GM12878 (cell line): Measurements from ENCODE around the gene KCNE4. TPM values are rescaled to one million over a fixed set of nuclear protein-coding genes. Genes with fewer than 3 reads are reported as not detected.

Source experiments
- ATAC-seq: fragments of 200-7000 bp; cut with Tn5 transposase; 3 replicates; pipeline ENCODE4 v1.9.1; 2020; ENCODE audit warnings: mild to moderate bottlenecking, moderate library complexity
- BruUV-seq: library from RNA; stranded (reverse); fragments of 400-500 nt; replicated peaks from 2 replicates; lab custom pipeline; 2021; lab: Mats Ljungman, UMichigan
- CTCF ChIA-PET: fragments of 300-600 bp; sonication (Branson Sonifier 250); formaldehyde crosslinking; extraction: SDS; loops from one replicate; lab custom pipeline; 2021; ENCODE audit warnings: inconsistent platforms; lab: Yijun Ruan, JAX
- POLR2A ChIA-PET: fragments of 350-600 bp; formaldehyde crosslinking; extraction: SDS; loops from one replicate; lab custom pipeline; 2021; ENCODE audit warnings: inconsistent platforms; lab: Charles Lee
- RAD21 ChIA-PET: fragments of 300-600 bp; sonication (Branson Sonifier 250); formaldehyde crosslinking; loops from one replicate; lab custom pipeline; 2023; ENCODE audit warnings: antibody characterized with exemption; ENCODE audit not compliant: unreplicated experiment; lab: Charles Lee
- SMC1A ChIA-PET: fragments of 300-600 bp; sonication (Branson Sonifier 250); formaldehyde crosslinking; loops from one replicate; lab custom pipeline; 2023; ENCODE audit not compliant: unreplicated experiment, uncharacterized antibody; lab: Charles Lee
- DNase-seq: peaks from one replicate; pipeline ENCODE4 v3.0.0-alpha.2; 2011; ENCODE audit warnings: low read depth, low spot score
- FAIRE-seq: peaks from 3 replicates; lab custom pipeline; 2011; peaks lifted over from hg19 to GRCh38; lab: Jason Lieb, UNC
- H2AFZ ChIP-seq: 2 replicates; pipeline ENCODE4 v1.6.0; 2011; ENCODE audit warnings: low read depth, low read length, control low read depth; ENCODE audit not compliant: control insufficient read depth
- H3K27ac ChIP-seq: 2 replicates; pipeline ENCODE4 v1.5.1; 2011; ENCODE audit warnings: control low read depth; ENCODE audit not compliant: control insufficient read depth, insufficient read depth
- H3K27me3 ChIP-seq, 2 experiments: replicated peaks in 1 of 2; 2 replicates each; pipeline versions ENCODE4 v1.6.0 to v1.6.1; 2011; ENCODE audit warnings: low read length in 1 of 2; ENCODE audit not compliant: control insufficient read depth in 2 of 2, insufficient read depth in 2 of 2
- H3K36me3 ChIP-seq, 2 experiments: 2 replicates each; pipeline ENCODE4 v1.5.1; 2011; ENCODE audit warnings: low read length in 1 of 2; ENCODE audit not compliant: control insufficient read depth in 2 of 2, insufficient read depth in 2 of 2
- H3K4me1 ChIP-seq: 2 replicates; pipeline ENCODE4 v1.6.1; 2011; ENCODE audit warnings: mild to moderate bottlenecking, low read length, moderate library complexity, mixed read lengths; ENCODE audit not compliant: control insufficient read depth, insufficient read depth
- H3K4me2 ChIP-seq: 2 replicates; pipeline ENCODE4 v1.6.0; 2011; ENCODE audit warnings: control low read depth; ENCODE audit not compliant: control insufficient read depth, insufficient read depth
- H3K4me3 ChIP-seq: fragments of 200-600 bp; sonication (generic); 2 replicates; pipeline ENCODE4 v1.5.1; 2016
- H3K79me2 ChIP-seq: 2 replicates; pipeline ENCODE4 v1.6.0; 2011; ENCODE audit warnings: low read length; ENCODE audit not compliant: control insufficient read depth, insufficient read depth
- H3K9ac ChIP-seq: 2 replicates; pipeline ENCODE4 v1.8.0; 2011; ENCODE audit warnings: low read length, control low read depth, mixed read lengths; ENCODE audit not compliant: control insufficient read depth, insufficient read depth
- H3K9me3 ChIP-seq: replicated peaks from 3 replicates; pipeline ENCODE4 v1.5.1; 2011; ENCODE audit warnings: mild to moderate bottlenecking, low read length; ENCODE audit not compliant: control insufficient read depth, insufficient read depth
- H4K20me1 ChIP-seq: 2 replicates; pipeline ENCODE4 v1.6.0; 2011; ENCODE audit not compliant: control insufficient read depth, insufficient read depth
- CTCF ChIP-seq, 3 experiments: IDR thresholded peaks in 2 of 3; conservative IDR thresholded peaks in 1 of 3; 2 replicates each; pipeline ENCODE4 v1.5.1; 2011; ENCODE audit warnings: low read depth in 3 of 3, low read length in 3 of 3, mild to moderate bottlenecking in 3 of 3, control low read depth in 2 of 3, moderate library complexity in 2 of 3, inconsistent platforms in 1 of 3, mixed read lengths in 1 of 3; ENCODE audit not compliant: control insufficient read depth in 2 of 3, insufficient read depth in 1 of 3; ENCODE audit errors: extremely low read depth in 1 of 3
- E2F8 ChIP-seq: fragments of 450-650 bp; IDR thresholded peaks from 2 replicates; pipeline ENCODE4 v1.6.1; 2018; ENCODE audit warnings: mild to moderate bottlenecking, low read depth, moderate library complexity; ENCODE audit not compliant: partially characterized antibody
- E4F1 ChIP-seq: fragments of 450-650 bp; IDR thresholded peaks from 2 replicates; pipeline ENCODE4 v1.6.1; 2018; ENCODE audit warnings: borderline replicate concordance, mild to moderate bottlenecking; ENCODE audit not compliant: partially characterized antibody
- KLF5 ChIP-seq: fragments of 450-650 bp; IDR thresholded peaks from 2 replicates; pipeline ENCODE4 v1.6.1; 2014; ENCODE audit warnings: mild to moderate bottlenecking; ENCODE audit not compliant: partially characterized antibody
- NR2C2 ChIP-seq: IDR thresholded peaks from 2 replicates; pipeline ENCODE4 v1.6.1; 2011; ENCODE audit warnings: borderline replicate concordance, low read depth; ENCODE audit not compliant: control insufficient read depth, insufficient read length
- STAT1 ChIP-seq: fragments of 450-650 bp; conservative IDR thresholded peaks from 2 replicates; pipeline ENCODE4 v1.6.1; 2014; ENCODE audit warnings: antibody characterized with exemption, mild to moderate bottlenecking
- USF2 ChIP-seq: IDR thresholded peaks from 2 replicates; pipeline ENCODE4 v1.6.1; 2011; ENCODE audit warnings: low read depth, low read length, improper control_type of control experiment, borderline replicate concordance
- ZBTB40 ChIP-seq: fragments of 450-650 bp; IDR thresholded peaks from 2 replicates; pipeline ENCODE4 v1.6.1; 2016; ENCODE audit warnings: mild to moderate bottlenecking, moderate library complexity, borderline replicate concordance
- ZZZ3 ChIP-seq: IDR thresholded peaks from 2 replicates; pipeline ENCODE4 v1.6.1; 2011; ENCODE audit warnings: low read depth; ENCODE audit not compliant: control insufficient read depth, insufficient read length
- WGBS: methylation state at CpG from one replicate; pipeline ENCODE4 v1.1.6; 2016; ENCODE audit warnings: low lambda C conversion rate; ENCODE audit not compliant: insufficient replicate concordance, insufficient coverage; ENCODE audit errors: missing lambda C conversion rate; 5-methylcytosine and 5-hydroxymethylcytosine counted together
- in situ Hi-C: fragments of 300-500 bp; cut with MboI; formaldehyde crosslinking; loops from 9 replicates; pipeline ENCODE4 v1.14.3; 2018; ENCODE audit warnings: mixed read lengths
- intact Hi-C: fragments of 100-400 bp; cut with micrococcal nuclease; formaldehyde crosslinking; loops from one replicate; pipeline ENCODE4 v1.14.2; 2022; ENCODE audit not compliant: unreplicated experiment
- polyA plus RNA-seq, 11 experiments: library from polyadenylated mRNA; depleted of rRNA in 4 of 11; unstranded in 6 of 11; stranded (reverse) in 5 of 11; fragments of >200 nt; fragmentation: Nextera tagmentation in 4 of 11; fragmentation: Illumina TruSeq in 1 of 11; extraction: Ambion mirVana in 4 of 11; extraction: Trizol in 1 of 11; gene quantifications; 1 replicate in 1 of 11; 2 replicates in 10 of 11; pipeline versions ENCODE4 v1.2.1 to v1.2.3, GENCODE V29; 2011 to 2016; ENCODE audit warnings: inconsistent platforms in 2 of 11, missing spikeins in 2 of 11, low read depth in 1 of 11
- total RNA-seq, 4 experiments: library from RNA; depleted of rRNA in 3 of 4; stranded (reverse); fragments of >200 nt in 3 of 4; fragmentation: Illumina TruSeq in 1 of 4; extraction: Trizol in 1 of 4; gene quantifications; 2 replicates each; pipeline versions ENCODE4 v1.2.1 to v1.2.3, GENCODE V29; 2013 to 2021

KCNE4 gene
- total and polyA plus RNA-seq, 10 of the 15 experiments (the other 5 are each of a cell fraction or from before 2014, with no cell fraction given) = 0.30 TPM; not detected in 9

GRCh38 chr2:223007531-223007930, 44.5 kb upstream of the KCNE4 start:
- no peaks in the 10 kb centered on the region for H3K36me3 ChIP-seq
- POLR2A ChIA-PET = no interaction called here
- ATAC-seq (no peak), DNase-seq (no peak), FAIRE-seq (no peak)
- H3K9ac ChIP-seq = no peak overlapping the region
- no peaks in the 10 kb centered on the region for H3K9me3 ChIP-seq
- in situ Hi-C loops = no loop called here
- TF ChIP-seq E4F1 (no peak), NR2C2 (no peak), KLF5 (no peak), ZZZ3 (no peak), CTCF (IDR thresholded peaks at IDR 0.05 in 2 of 3, conservative IDR thresholded peaks at IDR 0.05 in 1 of 3; ENCODE audit: control insufficient read depth in 2 of 3, extremely low read depth in 1 of 3, insufficient read depth in 1 of 3, low read depth in 3 of 3, low read length in 3 of 3) (no peak), ZBTB40 (no peak), USF2 (no peak), E2F8 (no peak), STAT1 (no peak)
- TF ChIP-seq, all 136 proteins: peak for 0
- H2AFZ ChIP-seq = no peak overlapping the region
- H3K4me1 ChIP-seq = no peaks in the 10 kb centered on the region
- whole genome bisulfite sequencing = 0% methylated on average over 2 of the region's 2 CpGs
- no peaks in the 10 kb centered on the region; a peak in 1 of 4 replicates for H3K27me3 ChIP-seq
- H3K79me2 ChIP-seq = no peaks in the 10 kb centered on the region
- CTCF ChIA-PET = interaction anchor here (1.0 kb wide), 1 partner anchor 26 kb away, joined by 4 read pairs; no protein-coding TSS in a partner anchor
- RAD21 ChIA-PET = no interaction called here
- H3K4me3 ChIP-seq = no peak overlapping the region
- H4K20me1 ChIP-seq = no peaks in the 10 kb centered on the region
- intact Hi-C loops = no loop called here
- H3K27ac ChIP-seq = no peak overlapping the region
- SMC1A ChIA-PET = no interaction called here
- H3K4me2 ChIP-seq = no peak overlapping the region
- no TSS peak for BruUV-seq
